Esophagus muscularis mucosa (tissue), 4 donors: Measurements from ENCODE around the gene UBE2B.

Experiments used
- EP300 ChIP-seq: sonication (generic); formaldehyde crosslinking; IDR thresholded peaks from one replicate; pipeline ENCODE4 v1.6.1; 2017; ENCODE audit warnings: antibody characterized with exemption
- POLR2A ChIP-seq: fragments of 450-650 bp; IDR thresholded peaks from one replicate; pipeline ENCODE4 v1.6.1; 2017; ENCODE audit warnings: antibody characterized with exemption, moderate library complexity, mild to moderate bottlenecking, low read depth
- POLR2AphosphoS5 ChIP-seq, 2 donors: sonication (generic); formaldehyde crosslinking; IDR thresholded peaks; one replicate each; pipeline ENCODE4 v1.6.1; 2017; ENCODE audit warnings: antibody characterized with exemption in 2 of 2
- TF ChIP-seq, protein P1 (sequence below), 3 experiments: fragments of 200-600 bp in 2 of 3; fragments of 450-650 bp in 1 of 3; sonication (generic) in 2 of 3; IDR thresholded peaks; one replicate each; pipeline ENCODE4 v1.5.1; 2017 to 2019; ENCODE audit warnings: antibody characterized with exemption in 3 of 3, mild to moderate bottlenecking in 2 of 3, moderate library complexity in 1 of 3

DNA sequence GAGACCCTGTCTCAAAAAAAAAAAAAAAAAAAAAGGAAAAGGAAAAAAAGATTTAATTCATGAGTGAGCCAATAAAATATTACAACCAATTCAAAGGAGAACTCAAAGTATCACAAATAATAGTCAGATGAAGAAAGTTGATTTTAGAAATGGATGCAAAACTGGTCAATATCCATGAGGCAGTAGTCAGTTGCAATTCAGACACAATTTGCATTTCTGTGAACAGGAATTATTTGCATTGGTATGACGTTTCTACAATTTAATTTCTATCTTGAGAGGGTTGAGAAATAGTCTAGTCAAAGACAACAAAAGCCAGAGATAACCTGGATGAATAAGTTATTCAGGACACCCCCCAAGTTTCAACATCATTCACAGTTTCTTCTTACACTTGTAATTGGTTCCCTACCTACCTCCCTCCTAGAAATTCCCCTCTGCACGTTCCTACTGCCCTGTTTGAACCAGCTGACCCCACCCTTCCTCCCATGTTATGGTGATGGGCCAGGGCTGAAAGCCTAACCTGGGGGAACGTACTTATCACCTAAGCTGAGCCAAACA lies 68.9 kb downstream of the UBE2B start:
- TF ChIP-seq, protein P1, sequence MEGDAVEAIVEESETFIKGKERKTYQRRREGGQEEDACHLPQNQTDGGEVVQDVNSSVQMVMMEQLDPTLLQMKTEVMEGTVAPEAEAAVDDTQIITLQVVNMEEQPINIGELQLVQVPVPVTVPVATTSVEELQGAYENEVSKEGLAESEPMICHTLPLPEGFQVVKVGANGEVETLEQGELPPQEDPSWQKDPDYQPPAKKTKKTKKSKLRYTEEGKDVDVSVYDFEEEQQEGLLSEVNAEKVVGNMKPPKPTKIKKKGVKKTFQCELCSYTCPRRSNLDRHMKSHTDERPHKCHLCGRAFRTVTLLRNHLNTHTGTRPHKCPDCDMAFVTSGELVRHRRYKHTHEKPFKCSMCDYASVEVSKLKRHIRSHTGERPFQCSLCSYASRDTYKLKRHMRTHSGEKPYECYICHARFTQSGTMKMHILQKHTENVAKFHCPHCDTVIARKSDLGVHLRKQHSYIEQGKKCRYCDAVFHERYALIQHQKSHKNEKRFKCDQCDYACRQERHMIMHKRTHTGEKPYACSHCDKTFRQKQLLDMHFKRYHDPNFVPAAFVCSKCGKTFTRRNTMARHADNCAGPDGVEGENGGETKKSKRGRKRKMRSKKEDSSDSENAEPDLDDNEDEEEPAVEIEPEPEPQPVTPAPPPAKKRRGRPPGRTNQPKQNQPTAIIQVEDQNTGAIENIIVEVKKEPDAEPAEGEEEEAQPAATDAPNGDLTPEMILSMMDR (IDR thresholded peaks at IDR 0.05), result no peak
- TF ChIP-seq EP300 (no peak), POLR2AphosphoS5 (IDR thresholded peaks at IDR 0.05) (no peak), POLR2A (no peak)
